Mononuclear cell (primary cell): ENCODE results near the gene NPEPL1. TPM values are rescaled to one million over a fixed set of nuclear protein-coding genes. Genes with fewer than 3 reads are reported as not detected.
"Not testable (repeated sequence)": the region's sequence is repeated elsewhere in the genome, so short reads cannot be mapped to it uniquely, and the experiment has no call there.

Experiments
- H3K27me3 ChIP-seq: 2 replicates; pipeline ENCODE4 v1.6.0; 2011; ENCODE audit warnings: low read length, control low read depth; ENCODE audit not compliant: insufficient read depth
- H3K4me1 ChIP-seq: 2 replicates; pipeline ENCODE4 v1.5.1; 2011; ENCODE audit warnings: mild to moderate bottlenecking, low read length, control low read depth; ENCODE audit not compliant: insufficient read depth
- H3K4me3 ChIP-seq: 2 replicates; pipeline ENCODE4 v1.5.1; 2011; ENCODE audit warnings: mild to moderate bottlenecking, low read length, moderate library complexity
- H3K9me3 ChIP-seq: 2 replicates; pipeline ENCODE4 v1.5.1; 2011; ENCODE audit warnings: low read depth, mild to moderate bottlenecking, control low read depth, low read length
- total RNA-seq: library from RNA; depleted of rRNA; stranded (reverse); fragments of >200 nt; gene quantifications from one replicate; pipeline ENCODE4 v1.2.3, GENCODE V29; 2012

Gene NPEPL1
- total RNA-seq, 1 donor = 25.5 TPM

GRCh38 chr20:58754584-58754983, 62.0 kb downstream of the NPEPL1 start:
- Histone ChIP-seq H3K4me1 (no peaks in the 10 kb centered on the region), H3K4me3 (no peak overlapping the region), H3K9me3 (no peaks in the 10 kb centered on the region), H3K27me3 (no peaks in the 10 kb centered on the region)

GRCh38 chr20:58755062-58755697, 62.6 kb downstream of the NPEPL1 start:
- H3K27me3 ChIP-seq = no peaks in the 10 kb centered on the region
- H3K4me3 ChIP-seq = no peak overlapping the region
- H3K4me1 ChIP-seq = no peaks in the 10 kb centered on the region
- no peaks in the 10 kb centered on the region for H3K9me3 ChIP-seq

DNA sequence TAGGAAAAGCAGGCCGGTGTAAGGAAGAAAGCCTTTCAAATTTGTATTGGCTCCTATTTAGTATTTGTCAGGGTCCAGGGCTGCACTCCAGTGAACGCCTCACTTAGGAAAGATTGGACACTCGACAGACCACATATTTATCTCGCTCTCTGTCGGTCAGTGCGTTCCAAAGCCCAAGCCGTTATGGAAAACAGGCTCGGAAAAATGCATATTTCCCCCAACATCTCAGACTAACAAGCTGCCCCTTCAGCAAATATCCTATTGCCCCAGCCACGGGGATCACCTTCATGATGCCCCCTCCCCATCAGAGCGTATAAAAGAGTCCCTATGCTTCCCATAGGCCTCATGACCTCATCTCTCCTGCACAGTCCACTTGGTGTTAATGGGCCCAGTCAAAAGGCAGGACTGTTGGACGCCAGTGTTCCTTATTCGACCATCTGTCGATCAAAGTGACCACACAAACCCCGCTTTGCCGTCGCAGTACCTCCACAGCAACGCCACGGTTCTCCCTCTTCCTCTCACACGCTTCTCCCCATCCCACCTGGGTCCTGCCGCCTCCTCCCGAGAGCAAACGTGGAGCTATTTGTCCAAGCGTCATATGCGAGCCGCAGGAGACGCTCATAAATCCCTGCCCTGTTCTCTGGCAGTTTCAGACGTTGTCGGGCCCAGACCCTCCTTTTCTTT, 63.3 kb downstream of the NPEPL1 start:
- no peaks in the 10 kb centered on the region for H3K27me3 ChIP-seq
- H3K4me1 ChIP-seq = no peaks in the 10 kb centered on the region
- no peaks in the 10 kb centered on the region for H3K9me3 ChIP-seq
- no peak overlapping the region for H3K4me3 ChIP-seq

- Histone ChIP-seq H3K4me3 (no peak overlapping the region), H3K4me1 (no peaks in the 10 kb centered on the region), H3K9me3 (no peaks in the 10 kb centered on the region), H3K27me3 (no peaks in the 10 kb centered on the region)
Observed at GRCh38 chr20:58756450-58756775, 63.8 kb downstream of the NPEPL1 start.

DNA sequence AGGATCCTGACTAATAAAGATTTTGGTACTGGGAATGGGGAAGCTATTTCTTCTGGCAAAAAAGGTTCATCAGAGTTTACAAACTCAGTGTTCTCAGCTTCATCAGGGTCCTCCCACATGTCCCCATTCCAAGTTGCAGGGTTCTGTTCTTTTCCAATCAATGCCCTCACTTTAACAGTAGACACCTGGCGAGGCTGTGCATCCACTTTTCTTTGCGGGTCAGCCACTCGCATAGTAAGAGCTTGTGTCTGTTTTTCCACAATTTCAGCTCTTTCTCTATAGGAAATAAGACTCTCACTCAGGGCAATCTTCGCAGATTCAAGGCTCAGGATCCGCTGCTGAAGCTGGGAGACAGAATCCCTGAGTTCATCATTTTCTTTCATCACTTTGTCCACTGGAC, 65.0 kb downstream of the NPEPL1 start:
- H3K9me3 ChIP-seq, H3K27me3 ChIP-seq, H3K4me3 ChIP-seq: not testable (repeated sequence)

DNA sequence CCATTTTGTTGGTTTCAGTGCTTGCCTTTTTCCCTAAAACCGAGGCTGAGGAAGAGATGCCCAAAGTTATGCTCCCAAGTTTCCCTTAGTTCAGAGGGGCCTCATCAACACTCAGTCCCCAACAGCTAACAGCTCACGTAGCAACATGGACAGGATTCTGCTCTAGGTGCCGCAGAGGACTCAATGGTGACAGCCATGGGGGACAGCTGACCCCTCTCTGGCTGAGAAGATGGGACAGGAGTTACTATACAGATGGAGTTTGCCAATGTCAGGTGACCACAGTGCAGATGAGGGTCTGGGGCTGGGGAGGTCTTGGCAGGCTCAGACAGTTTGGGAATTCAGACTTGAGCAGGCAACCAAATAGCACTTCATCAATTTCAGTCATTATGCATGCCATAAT, 67.3 kb downstream of the NPEPL1 start:
- Histone ChIP-seq H3K4me3 (no peak overlapping the region), H3K9me3 (no peaks in the 10 kb centered on the region), H3K4me1 (no peaks in the 10 kb centered on the region), H3K27me3 (no peaks in the 10 kb centered on the region)

More for the DNA sequence above, 65.0 kb downstream of the NPEPL1 start:
- not testable (repeated sequence) for H3K4me1 ChIP-seq

DNA sequence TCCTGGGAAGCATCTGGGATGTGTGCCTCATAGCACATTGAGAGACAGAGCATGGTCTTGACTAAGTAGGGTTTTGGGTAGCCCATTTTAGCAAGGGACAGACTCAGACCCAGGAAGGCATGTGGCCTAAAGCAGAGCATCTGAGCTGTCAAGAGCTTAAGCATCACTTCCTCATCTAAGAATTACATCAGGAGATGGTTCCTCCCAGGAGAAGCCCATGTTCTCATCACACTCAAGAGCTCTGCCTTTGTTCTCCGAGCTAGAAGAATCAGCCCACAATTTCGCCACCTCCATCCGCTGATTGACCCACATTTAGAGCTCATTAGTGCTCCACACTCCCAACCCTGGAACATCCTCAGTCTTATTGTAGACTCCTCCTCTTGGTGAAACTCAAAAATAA, 68.3 kb downstream of the NPEPL1 start:
- no peaks in the 10 kb centered on the region for H3K4me1 ChIP-seq
- no peaks in the 10 kb centered on the region for H3K9me3 ChIP-seq

DNA sequence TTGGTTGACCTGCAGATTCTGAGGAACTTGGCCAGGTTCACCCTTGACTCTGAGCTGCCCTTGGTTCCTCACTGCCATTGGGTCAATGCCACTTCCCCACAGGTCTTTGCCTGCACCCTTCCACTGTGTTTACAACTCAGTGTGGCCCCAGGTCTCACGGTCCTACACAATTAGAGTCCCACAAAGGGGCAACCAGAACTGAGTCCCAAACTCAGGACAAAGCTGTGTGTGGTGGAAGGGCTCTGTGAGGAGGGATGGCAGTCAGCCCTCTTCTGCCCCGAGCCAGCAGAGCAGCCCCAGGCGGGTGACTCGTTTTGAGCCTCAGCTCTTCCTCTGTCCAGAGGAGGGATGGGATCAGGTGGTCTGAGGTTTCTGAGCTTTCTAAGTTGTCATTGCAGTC, 69.5 kb downstream of the NPEPL1 start:
- no peaks in the 10 kb centered on the region for H3K27me3 ChIP-seq
- no peak overlapping the region for H3K4me3 ChIP-seq
- no peaks in the 10 kb centered on the region for H3K4me1 ChIP-seq

More for the DNA sequence above, 68.3 kb downstream of the NPEPL1 start:
- Histone ChIP-seq H3K4me3 (no peak overlapping the region), H3K27me3 (no peaks in the 10 kb centered on the region)

DNA sequence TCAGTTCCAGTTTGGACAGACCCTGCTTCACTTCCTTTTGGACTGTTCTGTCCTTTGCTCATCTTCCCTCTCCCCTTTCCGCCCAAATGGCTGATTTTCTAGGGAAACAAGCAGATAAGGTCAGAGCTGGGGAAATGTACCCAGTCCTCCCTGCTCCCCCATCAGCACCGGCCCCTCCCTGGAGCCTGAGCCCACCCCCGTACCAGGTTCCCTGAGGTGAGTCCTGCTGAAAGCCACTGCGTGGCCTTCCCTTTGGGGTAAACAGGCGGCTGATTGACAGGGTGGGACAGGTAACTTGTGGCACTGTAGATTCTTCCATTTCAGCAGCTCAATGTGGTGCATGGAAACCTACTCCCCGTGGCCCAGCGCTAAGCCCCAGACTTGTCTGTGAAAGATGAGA, 70.5 kb downstream of the NPEPL1 start:
- H3K4me1 ChIP-seq = no peaks in the 10 kb centered on the region
- no peak overlapping the region for H3K4me3 ChIP-seq

More for the DNA sequence above, 69.5 kb downstream of the NPEPL1 start:
- no peaks in the 10 kb centered on the region for H3K9me3 ChIP-seq

More for the DNA sequence above, 70.5 kb downstream of the NPEPL1 start:
- Histone ChIP-seq H3K9me3 (no peaks in the 10 kb centered on the region), H3K27me3 (peaks cover 2% of the 10 kb centered on the region)

Other genes with a start within 250 kb of the NPEPL1 start
- gene APCDD1L, start 177.4 kb upstream of the NPEPL1 start, total RNA-seq = not detected
- gene STX16, start 41.5 kb upstream of the NPEPL1 start, total RNA-seq = 90.3 TPM
- 0.10 TPM for gene GNAS-AS1, start 158.1 kb downstream of the NPEPL1 start, total RNA-seq
- gene GNAS, start 159.9 kb downstream of the NPEPL1 start, total RNA-seq = 461 TPM